Stimulated activated CD8-positive, alpha-beta memory T cell treated with anti-CD3 and anti-CD28 coated beads, Interleukin-7, amount 100 ng/mL, for 48 hours (primary cell): Measurements from ENCODE around the gene MYO9A.
"Not testable (repeated sequence)": the region's sequence is repeated elsewhere in the genome, so short reads cannot be mapped to it uniquely, and the experiment has no call there.

Source experiments
- DNase-seq, 2 donors: peaks; one replicate each; pipeline ENCODE4 v3.0.0-alpha.2; 2020; ENCODE audit warnings: low read depth in 1 of 2; ENCODE audit errors: extremely low read depth in 1 of 2

Gene MYO9A

DNA sequence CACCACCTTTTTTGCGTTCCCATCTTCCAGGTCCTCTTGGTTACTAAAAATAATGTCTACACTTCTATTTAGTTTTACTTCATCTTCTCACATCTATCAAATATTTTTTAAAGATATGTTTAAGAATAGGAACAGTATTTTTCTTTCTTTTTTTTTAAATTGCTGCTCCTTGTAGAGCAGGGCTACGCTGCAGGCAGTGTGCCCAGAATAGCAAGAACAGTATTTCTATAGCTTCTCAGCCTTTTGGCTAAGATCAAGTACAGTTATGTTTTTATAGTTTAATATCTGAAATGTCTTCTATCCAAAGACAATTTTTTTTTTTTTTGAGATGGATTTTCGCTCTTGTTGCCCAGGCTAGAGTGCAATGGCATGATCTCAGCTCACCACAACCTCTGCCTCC is 73.0 kb downstream of the MYO9A start:
- DNase-seq: no peak

DNA sequence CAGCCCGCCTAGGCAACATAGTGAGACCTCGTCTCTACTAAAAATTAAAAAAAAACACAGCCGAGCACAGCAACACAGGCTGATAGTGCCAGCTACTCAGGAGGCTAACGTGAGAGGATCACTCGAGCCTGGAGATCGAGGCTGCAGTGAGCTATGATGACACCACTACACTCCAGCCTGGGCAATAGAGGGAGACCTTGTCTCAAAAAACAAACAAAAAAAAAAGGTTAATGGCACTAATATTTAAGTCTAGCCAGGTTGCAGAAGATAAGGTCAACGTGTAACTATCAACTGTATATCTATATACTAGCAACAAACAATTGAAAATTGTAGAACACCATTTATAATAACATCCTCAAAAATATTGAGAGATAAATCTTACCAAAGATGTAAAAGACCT is 75.1 kb downstream of the MYO9A start:
- DNase-seq: no peak

DNA sequence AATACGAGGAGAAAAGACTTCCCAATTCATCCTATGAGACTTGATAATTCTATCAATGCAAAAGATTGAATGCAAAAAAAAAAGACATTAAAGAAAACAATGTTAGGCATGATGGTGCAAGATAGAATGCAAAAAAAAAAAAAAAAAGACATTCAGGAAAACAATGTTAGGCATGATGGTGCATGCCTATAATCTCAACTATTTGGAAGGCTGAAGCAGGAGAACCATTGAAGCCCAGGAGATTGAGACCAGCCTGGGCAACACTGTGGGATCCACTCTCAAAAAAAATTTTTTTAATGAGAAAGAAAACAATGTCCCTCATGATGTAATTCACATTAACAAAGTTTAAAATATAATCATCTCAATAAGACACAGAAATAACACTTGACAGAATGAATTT is 75.9 kb downstream of the MYO9A start:
- no peak for DNase-seq

DNA sequence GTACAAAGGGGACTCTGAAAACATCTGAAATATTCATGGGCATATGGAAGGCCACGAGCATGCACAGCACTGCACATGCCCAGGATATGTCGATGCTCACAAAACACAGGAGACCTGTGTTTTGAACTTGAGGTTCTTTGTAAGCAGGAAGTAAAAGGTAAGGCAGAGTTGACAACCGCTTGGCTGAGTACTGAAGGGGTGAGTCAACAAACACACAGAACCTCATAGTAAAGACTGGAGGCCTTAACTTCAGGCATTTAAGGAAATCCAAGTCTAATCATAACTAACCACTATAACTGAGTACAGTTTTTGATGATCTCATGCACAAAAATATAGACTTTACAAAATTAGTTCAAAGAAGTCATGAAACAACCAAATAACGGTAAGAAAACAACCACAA is 80.6 kb downstream of the MYO9A start:
- no peak for DNase-seq

- no peak for DNase-seq
Measured at GRCh38 chr15:72034859-72035650, 82.9 kb downstream of the MYO9A start.

DNA sequence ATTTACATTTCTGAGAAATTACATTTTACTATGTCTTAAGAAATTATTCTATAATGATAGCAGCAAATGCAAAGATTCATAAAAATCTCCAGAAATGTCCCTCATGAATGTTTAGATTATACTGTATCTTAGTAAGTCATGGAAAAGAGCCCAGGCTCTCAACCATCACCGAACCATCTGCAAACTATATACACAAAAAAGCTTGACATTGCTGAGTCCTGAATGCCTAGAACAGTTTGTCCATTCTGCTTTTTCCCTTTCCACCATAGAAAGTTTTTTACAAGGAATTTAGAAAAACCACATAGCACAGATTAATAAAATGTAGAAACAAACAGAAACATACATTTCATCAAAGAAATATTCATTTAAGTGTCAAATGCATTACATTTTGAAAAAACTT is 83.6 kb downstream of the MYO9A start:
- no peak for DNase-seq

DNA sequence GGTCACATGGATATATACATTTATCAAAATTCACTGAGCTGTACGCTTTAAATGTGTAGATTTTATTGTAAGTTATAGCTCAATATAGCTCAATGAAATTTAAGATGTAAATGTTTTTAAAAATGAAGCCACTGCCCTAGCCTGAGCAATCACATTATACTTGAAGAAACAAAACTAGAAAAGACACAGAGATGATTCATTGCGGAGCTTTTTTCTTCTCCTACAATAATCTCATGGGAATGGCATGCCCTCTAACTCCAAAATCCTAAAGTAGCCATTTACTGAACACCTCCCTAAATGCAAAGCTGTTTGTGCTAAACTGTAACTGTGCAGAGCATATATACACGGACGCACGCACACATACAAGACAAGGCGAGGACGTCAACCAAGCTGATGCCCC is 84.2 kb downstream of the MYO9A start:
- no peak for DNase-seq

DNA sequence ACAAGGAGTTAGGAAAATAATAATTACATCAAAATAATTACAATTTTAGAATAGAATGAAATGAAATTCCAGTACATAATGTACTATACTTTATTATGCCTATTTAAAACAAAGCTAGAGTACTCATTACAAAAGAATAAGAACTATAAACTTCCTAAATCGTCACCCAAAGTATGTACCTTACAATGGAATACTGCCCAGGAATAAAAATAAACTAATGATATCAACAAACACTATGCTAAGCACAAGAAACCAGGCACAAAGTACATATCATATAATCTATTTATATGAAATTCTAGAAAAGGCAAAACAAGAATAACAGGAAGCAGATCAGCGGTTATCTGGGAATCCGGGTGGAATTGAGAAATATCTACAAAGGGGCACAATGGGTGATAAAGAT is 84.7 kb downstream of the MYO9A start:
- no peak for DNase-seq

DNA sequence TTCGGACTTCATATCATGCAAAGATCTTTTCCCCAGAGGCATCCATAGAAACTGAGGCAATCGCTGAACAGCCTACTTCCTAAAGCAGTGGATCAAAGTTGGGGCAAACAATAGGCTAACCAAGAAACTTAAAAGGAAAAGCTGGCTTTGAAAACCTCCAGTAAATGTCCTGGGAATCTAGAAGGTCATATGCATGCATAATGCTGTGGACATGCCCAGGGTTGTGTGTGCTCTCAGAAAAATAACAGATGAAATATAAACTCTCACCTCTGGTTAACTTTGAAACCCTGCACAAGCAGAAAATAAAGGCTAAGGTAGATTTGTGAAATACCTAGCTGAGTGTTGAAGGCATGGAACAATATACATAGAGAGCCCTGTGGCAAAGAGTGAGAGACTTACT is 96.3 kb downstream of the MYO9A start:
- no peak for DNase-seq

DNA sequence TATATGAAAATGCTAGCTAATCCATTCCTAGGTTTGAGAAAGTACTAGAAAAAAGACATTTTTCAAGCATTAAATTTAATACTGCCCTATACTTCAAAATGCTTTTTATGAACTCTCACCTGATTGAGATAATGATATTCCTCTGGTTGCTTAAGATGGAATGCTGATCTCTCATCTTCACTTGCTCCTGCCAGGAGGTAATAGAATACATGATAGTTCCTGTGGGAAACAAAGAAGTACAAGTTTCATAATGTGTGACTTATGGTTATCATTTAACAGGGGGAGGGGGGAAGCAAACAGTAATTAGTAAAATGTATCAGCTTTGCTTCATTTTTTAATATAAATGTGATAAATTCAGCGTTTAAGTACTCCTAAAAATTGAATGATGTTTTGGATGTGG is 97.2 kb downstream of the MYO9A start:
- no peak for DNase-seq

- not testable (repeated sequence) for DNase-seq
Measured at GRCh38 chr15:72014555-72014954, 103.4 kb downstream of the MYO9A start.

DNA sequence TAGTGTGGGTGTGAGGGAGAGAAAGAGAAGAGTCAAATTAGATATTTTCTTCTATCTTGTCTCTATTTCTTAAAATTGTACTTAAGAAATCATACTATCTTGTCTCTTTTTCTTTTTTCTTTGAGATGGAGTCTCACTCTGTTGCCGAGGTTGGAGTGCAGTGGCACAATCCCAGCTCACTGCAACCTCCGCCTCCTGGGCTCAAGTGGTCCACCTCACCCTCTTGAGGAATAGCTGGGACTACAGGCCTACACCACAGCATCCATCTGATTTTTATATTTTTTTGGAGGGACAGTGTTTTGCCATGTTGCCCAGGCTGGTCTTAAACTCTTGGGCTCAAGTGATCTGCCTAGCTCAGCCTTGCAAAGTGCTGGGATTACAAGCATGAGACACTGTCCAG is 104.2 kb downstream of the MYO9A start:
- no peak for DNase-seq

GRCh38 chr15:72011302-72011942 is 106.5 kb downstream of the MYO9A start:
- no peak for DNase-seq

- DNase-seq: no peak
Measured at GRCh38 chr15:72009222-72009621, 108.7 kb downstream of the MYO9A start.

DNA sequence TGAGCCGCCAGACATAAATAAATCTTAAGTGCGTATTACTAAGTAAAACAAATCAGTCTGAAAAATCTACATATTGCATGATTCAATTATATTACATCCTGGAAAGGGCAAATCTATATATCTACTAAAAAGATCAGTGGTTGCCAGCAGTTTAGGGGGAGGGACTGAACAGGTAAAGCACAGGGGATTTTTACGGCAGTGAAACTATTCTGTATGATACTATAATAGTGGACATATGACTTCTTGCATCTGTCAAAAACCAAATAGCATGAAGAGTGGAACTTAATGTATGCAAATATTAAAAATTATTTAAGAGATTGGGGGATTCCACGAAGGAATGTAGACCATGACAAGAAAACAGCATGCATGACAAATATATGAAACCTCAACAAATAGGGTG is 111.6 kb downstream of the MYO9A start:
- DNase-seq: no peak

- no peak for DNase-seq
Measured at GRCh38 chr15:72005483-72005882, 112.5 kb downstream of the MYO9A start.

- no peak for DNase-seq
Measured at GRCh38 chr15:71999807-72000206, 118.1 kb downstream of the MYO9A start.

GRCh38 chr15:71998717-71999116 is 119.2 kb downstream of the MYO9A start:
- not testable (repeated sequence) for DNase-seq

DNA sequence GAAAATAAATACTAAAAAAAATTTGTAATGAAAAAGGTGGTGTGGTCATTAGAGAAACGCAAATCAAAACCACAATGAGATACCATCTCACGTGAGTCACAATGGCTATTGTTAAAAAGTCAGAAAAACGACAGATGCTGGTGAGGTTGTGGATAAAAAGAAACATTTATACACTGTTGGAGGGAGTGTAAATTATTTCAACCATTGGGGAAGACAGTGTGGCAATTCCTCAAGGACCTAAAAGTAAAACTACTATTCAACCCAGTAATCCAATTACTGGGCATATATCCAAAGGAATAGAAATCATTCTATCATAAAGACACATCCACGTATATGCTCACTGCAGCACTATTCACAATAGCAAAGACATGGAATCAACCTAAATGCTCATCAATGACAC is 120.3 kb downstream of the MYO9A start:
- no peak for DNase-seq

- DNase-seq: no peak
Measured at GRCh38 chr15:71975816-71976150, 142.2 kb downstream of the MYO9A start.

- no peak for DNase-seq
Measured at GRCh38 chr15:71974211-71974610, 143.7 kb downstream of the MYO9A start.

DNA sequence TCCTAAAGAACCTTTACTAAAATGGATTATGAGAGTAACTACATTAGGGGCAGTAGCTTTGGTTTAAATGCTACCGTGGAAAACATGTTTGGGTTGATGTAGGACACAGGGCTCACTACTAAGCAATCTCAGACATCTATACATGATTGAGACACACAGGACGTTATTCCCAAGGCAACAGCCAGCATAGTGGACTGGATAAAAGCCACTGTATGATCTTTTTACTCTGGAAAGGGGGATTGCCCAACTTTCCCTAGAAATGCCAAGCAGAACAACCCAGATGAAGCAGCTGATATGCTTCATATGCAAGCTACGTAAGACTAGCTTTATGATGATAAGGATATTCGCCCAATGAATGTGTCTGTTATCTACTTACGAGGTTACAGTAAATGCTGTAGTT is 144.6 kb downstream of the MYO9A start:
- DNase-seq: no peak

DNA sequence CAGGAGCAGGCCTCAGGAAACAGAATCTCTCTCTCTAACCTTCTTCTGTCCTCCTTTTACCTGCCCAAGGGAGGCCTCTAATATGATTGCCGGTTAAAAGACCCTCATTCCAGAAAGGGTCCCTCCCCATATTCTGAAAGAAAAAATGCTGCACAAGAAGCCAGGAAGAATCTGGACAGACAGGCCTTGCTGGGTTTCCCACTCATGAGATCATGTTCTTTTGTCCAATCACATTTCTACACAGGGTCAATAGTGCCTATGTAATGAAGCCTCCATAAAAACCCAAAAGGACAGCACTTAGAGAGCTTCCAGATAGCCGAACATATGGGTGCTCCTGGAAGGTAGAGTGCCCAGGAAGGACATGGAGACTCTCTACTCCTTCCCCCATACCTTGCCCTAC is 146.0 kb downstream of the MYO9A start:
- no peak for DNase-seq
